Measurements from ENCODE around the gene MAGI2. TPM values are rescaled to one million over a fixed set of nuclear protein-coding genes. Genes with fewer than 3 reads are reported as not detected.

Gene MAGI2
- total RNA-seq, 1 donor from 2014 or later, result 136 TPM

DNA sequence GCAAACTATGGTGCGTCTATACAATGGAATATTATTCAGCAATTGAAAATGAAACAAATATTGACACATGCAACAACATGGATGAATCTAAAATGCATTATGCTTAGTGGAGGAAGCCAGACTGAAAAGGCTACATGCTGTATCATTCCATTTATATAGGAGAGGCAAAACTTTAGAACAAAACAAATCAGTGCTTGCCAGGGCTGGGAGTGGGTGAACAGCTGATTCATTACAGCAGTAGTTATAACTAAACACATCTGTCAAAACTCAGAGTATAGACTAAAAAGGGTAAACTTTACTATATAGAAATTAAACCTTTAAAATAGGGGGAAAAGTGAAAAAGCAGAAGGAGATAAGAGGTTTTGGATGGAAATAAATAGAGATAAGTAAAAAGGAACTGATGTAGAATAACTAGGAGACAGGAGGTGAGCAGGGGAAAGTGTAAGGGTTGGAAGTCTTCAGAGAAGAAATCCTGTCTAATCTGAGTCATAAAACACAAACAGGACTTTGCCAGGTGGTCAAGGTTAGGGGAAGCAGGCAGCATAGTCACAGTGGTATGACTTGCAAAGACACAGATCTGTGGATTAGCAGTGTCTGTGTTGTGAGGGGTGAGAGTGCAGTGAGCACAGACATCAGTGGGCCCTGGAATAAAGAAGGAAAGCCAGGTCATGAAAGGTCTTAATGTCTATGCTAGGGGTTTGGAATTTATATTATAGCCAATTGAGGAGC, 1305.1 kb downstream of the MAGI2 start:
- FAIRE-seq (no peak), DNase-seq (ENCODE audit: low spot score in 2 of 2) (no peak)

- no peak for FAIRE-seq
Measured at GRCh38 chr7:78146546-78146945, 1306.9 kb downstream of the MAGI2 start.

GRCh38 chr7:78143661-78144060, 1309.8 kb downstream of the MAGI2 start:
- no peak for FAIRE-seq

More at GRCh38 chr7:78146546-78146945, 1306.9 kb downstream of the MAGI2 start:
- no peak for DNase-seq (ENCODE audit: low spot score in 2 of 2)

DNA sequence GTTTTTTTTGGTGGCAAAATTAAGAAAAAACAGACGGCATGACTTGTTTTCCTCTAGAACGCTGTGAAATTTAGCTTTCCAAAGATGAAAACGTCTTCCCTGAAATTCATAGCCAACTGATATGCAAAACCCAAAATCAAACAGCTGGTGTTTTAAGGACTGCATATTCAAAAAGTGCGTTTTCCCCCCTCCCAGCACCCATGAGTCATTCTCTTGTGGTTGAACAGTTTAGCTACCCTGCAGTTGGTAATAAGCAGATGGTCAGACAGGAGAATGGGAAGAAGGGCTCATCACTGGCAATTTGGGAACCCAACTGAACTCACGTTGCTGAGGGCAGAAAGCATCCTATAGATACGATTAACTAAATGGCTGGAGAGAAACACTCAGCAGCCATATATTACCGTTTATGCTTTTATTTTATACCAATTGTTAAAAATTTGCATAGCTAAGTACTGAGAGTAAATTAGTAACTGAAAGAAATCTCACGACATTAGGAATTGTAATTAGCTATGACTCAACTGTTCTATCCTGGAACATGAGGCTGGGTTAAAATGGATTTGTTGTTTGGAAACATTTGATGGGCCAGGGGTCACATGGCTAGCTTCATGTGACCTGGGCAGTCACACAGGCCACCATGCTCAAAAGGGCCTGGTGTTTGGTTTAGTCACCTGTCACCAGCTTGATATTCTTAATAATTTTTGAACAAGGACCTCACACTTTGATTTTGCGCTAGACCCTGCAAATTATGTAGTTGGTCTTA, 1311.8 kb downstream of the MAGI2 start:
- FAIRE-seq, result no peak
- no peak for DNase-seq (ENCODE audit: low spot score in 2 of 2)

More at GRCh38 chr7:78143661-78144060, 1309.8 kb downstream of the MAGI2 start:
- DNase-seq (ENCODE audit: low spot score in 2 of 2), result no peak

GRCh38 chr7:78140109-78140508, 1313.4 kb downstream of the MAGI2 start:
- DNase-seq (ENCODE audit: low spot score in 2 of 2) (no peak), FAIRE-seq (no peak)

DNA sequence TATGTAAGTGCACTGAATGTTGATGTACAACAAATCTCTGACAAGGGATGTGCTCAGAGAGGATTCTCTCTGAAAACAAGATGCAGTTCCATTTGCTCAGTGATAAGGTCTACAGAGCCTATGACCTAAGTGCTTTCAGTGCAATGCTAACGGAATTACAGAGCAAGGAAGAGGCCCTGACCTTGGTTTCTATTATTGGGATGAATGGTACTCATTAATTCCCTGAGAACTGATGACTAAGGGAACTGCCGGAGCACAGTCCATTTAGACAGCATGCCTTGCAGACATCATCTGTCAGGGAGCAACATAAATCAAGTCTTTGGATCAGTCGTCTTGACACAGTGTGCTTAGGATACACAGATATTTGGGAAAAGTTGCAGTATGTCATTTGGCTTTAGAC, 1314.1 kb downstream of the MAGI2 start:
- DNase-seq (ENCODE audit: low spot score in 2 of 2) (peak in 1 of 2 donors; percentile 20), FAIRE-seq (no peak)

- FAIRE-seq (no peak), DNase-seq (ENCODE audit: low spot score in 2 of 2) (no peak)
Measured at GRCh38 chr7:78134774-78135173, 1318.7 kb downstream of the MAGI2 start.

- FAIRE-seq, result peak; percentile 44
- peak in 1 of 2 donors; percentile 29 for DNase-seq (ENCODE audit: low spot score in 2 of 2)
Measured at GRCh38 chr7:78134256-78134655, 1319.2 kb downstream of the MAGI2 start.

- DNase-seq (ENCODE audit: low spot score in 2 of 2) (no peak), FAIRE-seq (no peak)
Measured at GRCh38 chr7:78130446-78131215, 1322.8 kb downstream of the MAGI2 start.

DNA sequence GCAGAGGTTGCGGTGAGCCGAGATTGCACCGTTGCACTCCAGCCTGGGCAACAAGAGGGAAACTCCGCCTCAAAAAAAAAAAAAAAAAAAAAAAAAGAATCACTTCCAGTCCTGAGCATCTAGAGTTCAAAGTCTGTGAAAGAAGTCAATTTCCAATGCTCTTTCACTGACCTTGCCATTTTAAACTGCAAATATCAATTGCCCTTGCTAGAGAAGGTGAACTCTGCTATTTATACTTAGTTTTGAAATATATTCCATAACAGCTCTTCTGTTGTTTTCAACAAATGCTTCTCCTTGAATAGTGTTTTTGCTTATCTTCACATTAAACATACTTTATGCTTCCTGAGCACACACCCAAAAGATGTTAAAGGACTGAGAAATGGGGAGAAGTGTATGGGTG, 1323.6 kb downstream of the MAGI2 start:
- no peak for FAIRE-seq

DNA sequence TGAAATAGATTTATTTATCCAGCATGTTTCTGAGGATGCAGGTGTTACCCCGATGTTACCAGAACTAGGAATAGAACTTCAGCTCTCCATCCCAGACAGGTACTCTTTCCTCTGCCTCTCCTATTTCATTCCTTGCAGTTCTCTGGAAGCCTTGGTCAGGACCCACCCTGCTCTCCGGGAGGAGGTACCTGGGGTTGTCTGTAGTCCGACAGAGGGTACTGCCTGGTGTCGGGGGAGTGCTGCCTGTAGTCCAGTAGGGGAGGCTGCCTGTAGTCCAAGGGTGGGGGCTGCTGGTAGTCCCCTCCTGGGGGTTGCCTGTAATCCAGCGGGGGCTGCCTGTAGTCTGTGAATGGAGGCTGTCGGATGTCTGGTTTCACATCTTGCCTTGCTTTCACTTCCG, 1326.5 kb downstream of the MAGI2 start:
- DNase-seq (ENCODE audit: low spot score in 2 of 2) (no peak), FAIRE-seq (no peak)

More for the DNA sequence above, 1323.6 kb downstream of the MAGI2 start:
- DNase-seq (ENCODE audit: low spot score in 2 of 2), result no peak

DNA sequence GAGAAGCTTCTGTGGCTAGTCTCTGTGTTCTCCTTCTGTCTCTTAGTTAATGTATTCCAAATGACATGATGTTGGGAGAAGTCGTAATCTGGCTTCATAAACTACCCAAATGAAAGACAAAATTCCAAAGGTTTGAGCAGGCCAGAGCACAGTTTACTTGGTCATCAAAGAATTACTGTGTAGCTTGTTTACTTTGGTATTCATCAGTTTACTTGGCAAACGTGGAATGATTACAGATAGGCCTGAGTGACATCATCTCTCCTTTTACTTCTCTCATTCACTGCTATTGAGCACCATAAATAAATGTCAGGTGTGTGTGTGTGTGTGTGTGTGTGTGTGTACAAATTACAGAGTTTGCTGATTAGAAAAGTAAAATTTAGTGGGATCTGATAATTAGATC, 1327.6 kb downstream of the MAGI2 start:
- no peak for FAIRE-seq
- peak in 1 of 2 donors; percentile 33 for DNase-seq (ENCODE audit: low spot score in 2 of 2)

- no peak for DNase-seq (ENCODE audit: low spot score in 2 of 2)
- no peak for FAIRE-seq
Measured at GRCh38 chr7:78124216-78124615, 1329.3 kb downstream of the MAGI2 start.

- no peak for DNase-seq (ENCODE audit: low spot score in 2 of 2)
- no peak for FAIRE-seq
Measured at GRCh38 chr7:78121888-78122287, 1331.6 kb downstream of the MAGI2 start.

DNA sequence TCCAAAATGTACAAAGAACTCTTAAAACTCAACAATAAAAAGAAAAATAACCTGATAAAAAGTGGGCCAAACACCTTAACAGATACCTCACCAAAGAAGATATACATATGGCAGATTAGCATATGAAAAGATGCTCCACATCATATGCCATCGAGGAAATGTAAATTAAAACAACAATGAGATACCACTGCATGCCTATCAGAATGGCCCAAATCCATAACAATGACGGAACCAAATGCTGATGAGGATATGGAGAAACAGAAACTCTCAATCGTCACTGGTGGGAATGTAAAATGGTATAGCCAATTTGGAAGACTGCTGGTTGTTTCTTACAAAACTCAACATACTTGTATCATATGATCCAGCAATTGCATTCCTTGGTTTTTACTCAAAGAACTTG, 1335.0 kb downstream of the MAGI2 start:
- DNase-seq (ENCODE audit: low spot score in 2 of 2), result no peak
- FAIRE-seq, result no peak

DNA sequence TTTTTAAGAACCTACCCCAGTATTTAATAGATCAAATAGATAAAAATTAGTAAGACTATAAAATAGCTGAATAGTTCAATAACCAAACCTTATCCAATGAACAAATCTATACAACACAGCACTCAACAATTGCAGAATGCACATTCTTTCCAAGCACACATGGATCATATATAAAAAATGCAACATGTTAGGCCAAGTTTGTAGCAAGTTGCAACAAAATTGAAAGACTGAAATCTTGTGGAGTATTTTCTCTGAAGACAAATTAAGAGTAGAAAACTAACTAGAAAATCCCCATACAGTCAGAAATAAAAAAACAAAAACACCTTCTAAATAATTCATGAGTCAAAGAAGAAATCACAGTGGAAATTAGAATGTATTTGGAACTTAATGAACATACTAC, 1337.6 kb downstream of the MAGI2 start:
- FAIRE-seq (no peak), DNase-seq (ENCODE audit: low spot score in 2 of 2) (no peak)

- DNase-seq (ENCODE audit: low spot score in 2 of 2), result no peak
Measured at GRCh38 chr7:78114993-78115392, 1338.5 kb downstream of the MAGI2 start.

GRCh38 chr7:78112488-78112887, 1341.0 kb downstream of the MAGI2 start:
- FAIRE-seq (no peak), DNase-seq (ENCODE audit: low spot score in 2 of 2) (no peak)

More at GRCh38 chr7:78114993-78115392, 1338.5 kb downstream of the MAGI2 start:
- FAIRE-seq, result peak; percentile 43

- DNase-seq (ENCODE audit: low spot score in 2 of 2) (no peak), FAIRE-seq (no peak)
Measured at GRCh38 chr7:78111386-78111785, 1342.1 kb downstream of the MAGI2 start.

DNA sequence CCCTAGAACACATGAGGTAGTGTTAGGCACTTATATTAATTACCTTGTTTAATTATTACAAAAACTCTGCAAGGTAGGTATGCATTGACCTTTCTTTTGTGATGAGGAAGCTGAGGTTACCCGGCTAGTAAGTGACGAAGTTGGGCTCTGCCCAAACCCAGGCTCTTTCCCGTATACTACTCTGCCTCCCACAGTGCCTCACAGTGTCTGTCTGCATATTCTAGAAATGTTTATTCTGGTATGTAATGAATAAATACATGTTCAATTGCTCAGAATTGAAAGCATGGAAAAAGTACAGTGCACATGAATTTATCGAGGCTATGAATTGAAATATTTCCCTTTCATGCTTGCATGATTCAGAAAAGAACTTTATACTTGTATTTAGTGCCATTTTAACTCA, 1350.0 kb downstream of the MAGI2 start:
- FAIRE-seq (no peak), DNase-seq (ENCODE audit: low spot score in 2 of 2) (no peak)

GRCh38 chr7:78101076-78101475, 1352.4 kb downstream of the MAGI2 start:
- no peak for FAIRE-seq
- DNase-seq (ENCODE audit: low spot score in 2 of 2), result no peak

Measured in frontal cortex (tissue), 4 donors.